Measurements from ENCODE around the gene ELP2. TPM values are rescaled to one million over a fixed set of nuclear protein-coding genes. Genes with fewer than 3 reads are reported as not detected.

The ELP2 gene
- total RNA-seq, 1 donor from 2014 or later, result 55.9 TPM

DNA sequence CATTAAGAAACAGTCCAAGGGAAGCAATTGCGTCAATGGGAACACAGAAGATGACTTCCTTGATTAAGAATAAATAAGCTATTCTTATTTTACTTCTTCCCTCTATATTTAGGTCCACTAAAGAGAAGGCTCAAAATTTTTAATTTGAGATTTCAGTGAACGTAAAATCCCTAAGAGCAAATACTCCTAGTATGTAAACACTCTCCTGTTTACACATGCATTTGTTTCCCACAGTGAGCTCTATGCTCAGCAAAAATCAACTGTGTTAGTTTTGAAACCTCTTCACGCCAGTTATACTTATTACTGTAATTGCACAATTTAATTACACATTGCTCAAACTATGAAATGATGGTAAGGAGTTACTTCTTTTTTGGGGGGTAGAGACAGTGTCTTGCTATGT, 9.4 kb upstream of the ELP2 start:
- DNase-seq (ENCODE audit: extremely low read depth, low read depth, low spot score), result no peak

DNA sequence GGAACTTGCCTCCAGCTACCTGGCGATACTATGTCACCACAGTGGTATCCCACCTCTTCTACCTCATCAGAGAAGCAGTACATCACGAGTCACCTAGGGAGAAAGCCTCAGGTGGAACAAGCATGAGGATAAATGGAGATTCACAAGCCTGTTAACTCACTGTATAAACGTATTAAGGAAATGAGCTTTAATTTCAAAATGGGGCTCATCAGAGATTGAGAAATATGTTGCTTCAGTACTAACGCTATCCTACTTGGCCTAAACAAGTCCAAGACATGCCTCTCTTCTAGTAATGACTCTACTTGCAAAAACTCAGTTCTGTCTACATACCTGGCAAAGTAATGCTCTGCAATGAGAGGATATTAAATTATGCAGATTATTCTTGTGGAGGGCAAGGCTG, 4.9 kb upstream of the ELP2 start:
- DNase-seq (ENCODE audit: extremely low read depth, low read depth, low spot score), result no peak

DNA sequence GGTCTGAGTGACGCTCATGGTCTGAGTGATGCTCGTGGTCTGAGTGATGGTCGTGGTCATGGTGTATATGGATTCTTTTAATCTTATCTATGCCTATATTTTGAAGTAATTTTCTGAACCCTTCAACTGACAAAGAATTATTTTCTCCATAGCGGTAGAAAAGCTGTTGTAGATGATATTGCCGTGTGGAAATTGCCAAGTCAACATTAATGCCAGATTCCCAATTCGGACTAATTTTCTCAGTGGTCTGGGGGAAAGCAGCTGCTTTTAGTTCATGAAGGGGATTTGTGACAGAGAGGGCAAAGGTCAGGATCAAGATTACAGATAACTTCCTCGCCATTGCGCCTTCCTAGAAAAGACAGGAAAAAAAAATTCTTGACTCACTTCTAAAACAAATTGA, 3.0 kb upstream of the ELP2 start:
- DNase-seq (ENCODE audit: extremely low read depth, low read depth, low spot score), result no peak

DNA sequence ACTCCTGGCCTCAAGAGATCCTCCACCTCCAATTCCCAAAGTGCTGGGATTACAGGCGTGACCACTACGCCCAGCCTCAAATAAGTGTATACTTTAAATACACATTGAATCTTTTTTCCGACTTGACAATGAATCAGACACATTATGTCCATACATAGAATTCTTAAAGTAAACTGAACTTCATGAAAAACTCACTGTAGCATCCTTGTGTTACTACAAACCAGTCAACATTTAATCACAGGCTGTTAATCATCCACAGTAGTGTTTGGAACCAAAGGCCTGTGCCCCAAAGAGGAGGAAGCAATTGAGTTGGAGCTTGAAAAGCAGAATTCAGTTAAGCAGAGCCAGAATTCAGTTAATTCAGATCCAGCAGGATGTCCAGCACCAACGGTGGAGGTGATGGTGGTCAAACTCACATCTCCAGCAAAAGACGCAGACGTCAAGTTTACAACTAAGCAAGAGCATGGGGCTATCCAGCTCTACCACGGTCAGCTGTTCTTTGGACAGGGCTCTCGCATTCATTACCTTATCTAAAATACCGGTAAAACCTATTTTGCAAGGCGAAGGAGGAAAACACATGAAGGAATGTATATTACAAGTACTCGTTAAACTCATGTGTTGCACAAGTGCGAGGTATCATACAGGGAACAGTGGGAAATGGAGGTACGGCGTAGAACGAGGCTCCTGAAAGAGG, 1.7 kb upstream of the ELP2 start:
- DNase-seq (ENCODE audit: extremely low read depth, low read depth, low spot score), result no peak

DNA sequence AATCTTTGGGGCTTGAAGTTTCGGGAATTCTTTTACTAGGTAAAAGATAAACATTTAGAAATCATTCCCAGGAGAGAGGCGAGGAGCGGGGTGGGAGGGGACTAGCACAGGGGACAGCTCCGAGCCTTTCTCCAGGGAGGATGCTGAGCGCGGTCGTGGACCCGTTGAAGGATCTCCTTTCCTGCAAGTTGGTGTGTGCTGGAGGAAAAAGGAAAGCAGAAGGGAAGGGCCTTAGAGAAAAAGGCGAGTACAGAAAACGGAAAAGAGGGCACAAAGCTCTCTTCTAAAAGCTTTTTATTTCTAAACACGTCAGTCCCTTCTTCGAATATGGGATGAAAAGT, 1.2 kb upstream of the ELP2 start:
- no peak for DNase-seq (ENCODE audit: extremely low read depth, low read depth, low spot score)

DNA sequence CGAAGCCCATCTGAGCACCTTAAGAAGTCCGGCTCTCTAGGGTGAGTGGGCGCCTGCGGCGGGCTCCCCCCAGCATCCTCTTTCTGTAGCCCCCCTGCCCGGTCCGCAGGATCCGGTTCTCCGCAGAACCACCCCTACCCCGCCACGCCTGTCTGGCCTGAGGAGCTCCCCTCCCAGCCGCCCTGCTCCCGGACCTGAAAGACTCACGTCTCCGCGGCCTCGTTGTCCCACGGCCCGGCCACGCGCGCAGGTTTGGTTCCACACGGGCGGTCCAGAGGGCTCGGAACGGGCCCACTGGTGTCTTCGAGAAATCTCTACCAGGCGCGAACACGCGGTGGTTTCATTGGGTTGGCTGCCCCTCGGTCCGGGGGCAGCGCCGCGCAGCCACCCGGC, 796 bp upstream of the ELP2 start:
- DNase-seq (ENCODE audit: extremely low read depth, low read depth, low spot score), result no peak

DNA sequence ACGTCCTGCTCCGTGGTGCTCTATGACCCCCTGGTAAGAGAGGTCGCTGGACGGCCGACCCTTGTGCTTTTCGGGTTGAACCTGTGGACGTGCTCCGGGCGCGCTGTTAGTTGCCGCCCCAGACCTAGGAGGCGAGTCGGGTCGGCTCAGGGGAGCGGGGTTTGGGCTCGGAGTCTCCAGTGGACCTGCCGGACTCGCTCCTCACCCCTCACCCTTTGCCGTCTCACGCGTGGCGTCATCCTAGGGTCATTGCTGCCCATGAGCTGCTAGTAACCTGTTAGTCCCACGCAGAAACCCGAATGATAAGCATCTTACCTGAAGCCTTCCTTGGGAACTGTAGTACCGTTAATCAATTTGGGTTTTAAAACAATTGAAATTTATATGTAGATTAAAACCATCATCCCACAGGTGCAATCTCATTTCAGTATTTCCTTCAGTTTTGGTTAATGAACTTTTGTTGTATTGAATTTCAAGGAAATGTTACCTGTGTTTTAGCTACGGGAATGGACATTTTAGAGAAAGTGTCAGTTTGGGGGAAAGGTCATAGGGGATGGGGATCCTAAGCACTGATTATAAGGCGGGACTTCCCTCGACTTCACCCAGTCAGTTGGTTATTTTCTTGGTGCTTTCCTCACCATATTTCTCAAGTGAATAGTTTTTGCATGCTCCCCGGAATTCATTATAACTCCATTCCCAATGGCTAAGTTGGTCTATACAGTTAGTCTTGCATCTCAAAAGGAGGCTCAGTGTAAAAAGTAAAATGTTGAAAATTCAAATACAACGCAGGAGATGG, 536 bp downstream of the ELP2 start:
- DNase-seq (ENCODE audit: extremely low read depth, low read depth, low spot score), result no peak

DNA sequence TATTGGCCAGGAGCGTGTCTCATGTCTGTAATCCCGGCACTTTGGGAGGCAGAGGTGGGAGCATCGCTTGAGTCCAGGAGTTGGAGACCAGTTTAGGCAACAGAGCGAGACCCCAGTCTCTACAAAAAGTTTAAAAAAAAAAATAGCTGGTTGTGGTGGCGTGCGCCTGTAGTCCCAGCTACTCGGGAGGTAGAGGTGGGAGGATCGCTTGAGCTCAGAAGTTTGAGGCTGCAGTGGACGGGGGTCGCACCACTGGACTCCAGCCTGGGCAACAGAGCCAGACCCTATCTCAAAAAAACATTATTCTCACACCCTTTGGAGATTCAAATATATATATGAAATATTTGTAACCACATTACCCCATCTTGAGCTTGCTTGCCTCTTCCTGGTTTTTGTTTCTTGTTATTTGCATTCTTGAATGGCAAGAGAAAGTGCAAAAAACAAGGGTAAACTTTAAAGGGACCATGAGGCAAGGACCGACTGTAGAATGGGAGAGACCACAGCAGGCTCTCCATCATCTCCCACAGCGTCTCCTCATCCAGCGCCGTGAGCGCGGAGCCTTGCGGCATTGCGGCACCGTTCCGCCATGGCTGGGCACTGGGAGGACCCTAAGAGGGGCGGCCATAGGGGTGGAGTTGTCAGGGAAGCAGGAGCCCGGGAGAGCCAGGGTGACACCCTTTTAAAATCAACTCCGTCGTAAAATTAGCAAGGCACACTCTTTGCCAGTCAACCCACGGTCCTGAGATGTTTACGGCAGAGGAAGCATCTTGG, 1.4 kb downstream of the ELP2 start:
- no peak for DNase-seq (ENCODE audit: extremely low read depth, low read depth, low spot score)

DNA sequence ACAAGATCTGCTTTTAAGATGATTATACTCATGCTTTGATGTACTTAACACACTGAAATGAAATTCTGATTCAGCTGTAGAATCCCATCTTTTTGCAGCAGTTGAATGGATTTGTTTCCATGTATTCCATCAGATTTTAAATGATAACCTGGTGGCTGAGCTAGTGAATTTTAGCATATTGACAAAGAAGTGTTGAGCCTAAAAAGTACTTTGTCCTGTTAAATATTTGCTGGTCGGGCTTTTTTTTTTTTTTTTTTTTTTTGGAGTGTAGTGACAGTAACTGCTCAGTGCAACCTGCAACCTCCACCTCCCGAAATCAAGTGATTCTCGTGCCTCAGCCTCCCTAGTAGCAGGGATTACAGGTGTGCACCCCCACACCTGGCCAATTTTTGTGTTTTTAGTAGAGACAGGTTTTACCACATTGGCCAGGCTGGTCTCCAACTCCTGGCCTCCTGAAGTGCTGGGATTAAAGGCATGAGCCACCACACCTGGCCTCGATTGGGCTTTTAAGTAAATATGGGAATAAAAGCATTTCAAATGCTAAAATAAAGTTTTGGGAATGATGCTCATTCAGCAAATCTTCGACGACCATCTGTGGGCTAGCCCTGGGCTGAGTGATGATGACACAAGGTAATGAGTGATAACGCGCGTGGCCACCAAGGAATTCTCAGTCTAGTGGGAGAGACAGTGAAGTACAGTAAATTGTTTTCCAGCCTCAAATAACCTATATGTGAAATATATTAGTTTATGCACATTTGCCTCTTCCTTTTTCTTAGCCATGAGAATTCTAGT, 2.2 kb downstream of the ELP2 start:
- no peak for DNase-seq (ENCODE audit: extremely low read depth, low read depth, low spot score)

DNA sequence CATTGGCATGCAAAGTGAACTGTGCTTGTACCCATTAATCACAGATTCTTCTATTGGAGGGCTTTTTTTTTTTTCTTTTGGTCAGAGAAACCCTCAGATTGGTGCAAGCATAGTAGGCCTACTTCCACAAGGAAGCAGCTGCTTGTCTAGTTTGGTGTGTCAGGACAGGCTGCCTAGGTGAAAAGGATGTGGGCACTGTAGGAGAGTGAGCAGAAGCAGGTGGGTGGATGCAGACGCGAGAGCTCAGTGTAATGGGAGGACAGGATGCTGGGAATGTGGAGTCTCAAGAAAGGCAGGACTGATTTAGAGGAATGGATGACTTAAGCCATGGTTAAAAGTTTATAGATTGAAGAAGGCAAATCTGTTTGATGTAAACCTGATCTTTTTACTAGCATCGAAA, 3.1 kb downstream of the ELP2 start:
- DNase-seq (ENCODE audit: extremely low read depth, low read depth, low spot score), result no peak

DNA sequence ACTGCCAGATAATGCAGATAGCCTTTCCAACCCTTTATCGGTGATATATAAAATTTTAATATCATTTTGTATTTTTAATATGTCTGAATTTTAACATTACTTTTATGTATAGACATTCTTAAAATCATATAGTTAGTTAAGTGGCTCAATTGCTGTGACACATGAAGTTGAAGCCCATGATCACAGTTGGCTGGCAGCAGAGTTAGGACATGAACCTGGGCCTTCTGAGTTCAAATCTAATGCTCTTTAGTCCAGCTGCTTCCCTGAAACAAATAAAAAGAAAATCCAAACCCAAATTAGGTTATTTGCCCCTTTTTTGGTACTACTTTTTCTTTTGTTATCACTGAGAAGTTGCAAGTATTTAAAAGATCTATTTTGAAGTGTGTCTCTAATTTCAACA, 5.6 kb downstream of the ELP2 start:
- DNase-seq (ENCODE audit: extremely low read depth, low read depth, low spot score), result no peak

DNA sequence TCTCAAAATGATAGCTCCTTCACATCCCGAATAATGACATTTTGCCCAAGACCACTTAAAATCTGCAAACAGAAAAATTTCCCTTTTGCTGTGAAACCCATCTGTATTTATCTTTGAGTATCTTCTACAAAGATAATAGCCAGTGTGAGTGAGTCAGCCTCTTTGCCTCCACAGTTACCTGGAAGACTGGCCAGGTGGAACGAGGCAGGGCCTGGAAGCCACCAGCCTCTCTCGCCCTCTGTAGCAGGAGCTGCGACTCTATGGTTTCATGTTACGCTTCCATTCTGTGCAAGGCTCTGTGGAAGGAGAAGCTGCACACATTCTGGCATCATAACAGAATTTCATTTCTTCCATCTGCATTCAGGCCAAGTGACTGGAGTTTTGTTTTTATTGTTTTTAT, 9.5 kb downstream of the ELP2 start:
- DNase-seq (ENCODE audit: extremely low read depth, low read depth, low spot score), result no peak

DNA sequence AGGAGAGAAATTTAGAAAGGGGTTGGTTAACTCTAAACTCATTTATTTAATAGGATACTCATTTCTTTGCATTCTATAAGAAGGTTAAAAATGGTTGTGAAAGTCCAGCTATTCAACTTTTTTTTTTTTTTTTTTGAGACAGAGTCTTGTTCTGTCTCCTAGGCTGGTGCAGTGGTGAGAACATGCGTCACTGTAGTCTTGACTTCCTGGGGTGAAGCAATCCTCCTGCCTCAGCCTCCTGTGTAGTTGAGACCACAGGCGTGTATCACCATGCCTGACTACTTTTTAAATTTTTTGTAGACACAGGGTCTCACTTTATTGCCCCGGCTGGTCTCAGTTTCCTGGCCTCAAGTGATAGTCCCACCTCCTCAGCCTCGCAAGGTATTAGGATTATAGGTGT, 11.9 kb downstream of the ELP2 start:
- DNase-seq (ENCODE audit: extremely low read depth, low read depth, low spot score), result no peak

DNA sequence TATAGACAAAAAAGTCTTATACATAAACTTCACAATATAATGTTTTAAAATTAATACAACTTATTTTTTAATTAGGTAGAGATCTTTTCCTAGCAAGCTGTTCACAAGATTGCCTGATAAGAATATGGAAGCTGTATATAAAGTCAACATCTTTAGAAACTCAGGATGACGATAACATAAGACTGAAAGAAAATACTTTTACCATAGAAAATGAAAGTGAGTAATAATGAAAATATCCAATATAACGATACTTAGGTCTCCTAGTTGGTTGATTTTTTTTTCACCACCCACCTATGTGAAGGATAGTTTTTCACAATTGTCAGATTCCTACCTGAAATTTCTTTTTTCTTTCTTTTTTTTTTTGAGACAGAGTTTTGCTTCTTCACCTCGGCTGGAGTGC, 13.1 kb downstream of the ELP2 start:
- no peak for DNase-seq (ENCODE audit: extremely low read depth, low read depth, low spot score)

DNA sequence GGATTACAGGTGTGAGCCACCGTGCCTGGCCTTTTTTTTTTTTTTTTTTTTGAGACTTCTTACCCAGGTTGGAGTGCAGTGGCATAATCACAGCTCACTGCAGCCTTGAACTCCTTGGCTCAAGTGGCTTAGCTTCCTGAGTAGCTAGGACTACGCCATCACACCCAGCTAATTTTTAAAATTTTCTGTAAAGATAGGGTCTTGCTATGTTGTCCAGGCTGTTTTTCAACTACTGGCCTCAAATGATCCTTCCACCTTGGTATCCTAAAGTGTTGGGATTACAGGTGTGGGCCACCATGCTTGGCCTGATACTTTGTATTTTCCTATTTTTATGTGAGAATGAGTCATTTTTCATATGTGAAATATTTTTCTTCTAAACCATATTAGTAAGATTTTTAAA, 13.7 kb downstream of the ELP2 start:
- no peak for DNase-seq (ENCODE audit: extremely low read depth, low read depth, low spot score)

DNA sequence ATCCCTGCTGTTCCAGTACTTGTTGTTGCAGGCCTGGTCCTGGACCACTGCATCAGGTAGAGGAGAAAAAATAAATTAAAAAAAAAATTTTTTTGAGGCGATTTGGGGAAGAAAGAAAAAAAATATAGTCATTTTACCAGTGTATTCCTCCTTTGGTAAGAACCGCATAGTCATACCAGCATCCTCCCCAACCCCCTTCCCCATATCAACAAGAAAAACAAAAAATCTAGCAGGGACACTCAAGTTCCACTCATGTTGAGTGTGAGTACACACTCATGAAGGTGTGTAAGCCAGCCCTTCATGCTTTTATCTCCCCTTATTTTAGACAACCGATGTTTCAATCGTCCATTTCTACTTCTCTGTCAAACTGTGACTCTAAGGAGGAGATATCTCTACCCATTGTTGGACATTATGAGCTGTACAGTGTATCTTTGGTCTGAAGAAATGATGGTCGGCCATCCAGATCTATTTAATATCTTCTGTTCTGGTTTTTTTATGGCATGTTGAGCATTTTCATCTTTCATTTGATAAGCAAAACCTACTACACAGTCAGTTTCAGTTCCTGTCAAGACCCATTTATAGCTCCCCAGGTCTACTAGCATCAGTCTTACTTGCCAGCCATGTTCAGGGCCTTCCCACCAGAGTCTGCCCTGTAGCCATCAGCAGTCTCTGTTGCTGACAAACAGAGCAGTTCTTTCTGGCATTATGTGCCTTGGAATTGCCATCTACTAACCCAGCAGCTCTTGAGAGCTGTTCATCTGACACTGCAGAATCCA, 20.0 kb downstream of the ELP2 start:
- no peak for DNase-seq (ENCODE audit: extremely low read depth, low read depth, low spot score)

DNA sequence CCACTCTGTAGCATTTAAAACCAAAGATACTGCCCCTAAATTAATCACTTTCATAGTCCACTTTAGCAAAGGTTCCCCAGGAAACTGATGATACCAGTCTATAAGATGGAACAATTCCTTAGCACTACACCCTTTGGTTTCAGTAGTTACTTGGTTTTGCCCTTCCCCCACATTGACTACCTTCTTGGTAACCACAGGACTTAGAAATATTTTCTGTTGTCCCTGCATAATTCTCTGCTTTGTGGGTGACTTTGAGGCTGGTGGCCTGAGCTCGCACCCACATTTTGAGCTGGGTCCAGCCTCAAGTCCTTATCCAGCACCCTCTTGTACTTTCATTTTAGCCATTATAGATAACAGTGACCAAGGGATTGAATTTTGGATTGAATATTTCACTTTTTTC, 23.1 kb downstream of the ELP2 start:
- DNase-seq (ENCODE audit: extremely low read depth, low read depth, low spot score), result no peak

DNA sequence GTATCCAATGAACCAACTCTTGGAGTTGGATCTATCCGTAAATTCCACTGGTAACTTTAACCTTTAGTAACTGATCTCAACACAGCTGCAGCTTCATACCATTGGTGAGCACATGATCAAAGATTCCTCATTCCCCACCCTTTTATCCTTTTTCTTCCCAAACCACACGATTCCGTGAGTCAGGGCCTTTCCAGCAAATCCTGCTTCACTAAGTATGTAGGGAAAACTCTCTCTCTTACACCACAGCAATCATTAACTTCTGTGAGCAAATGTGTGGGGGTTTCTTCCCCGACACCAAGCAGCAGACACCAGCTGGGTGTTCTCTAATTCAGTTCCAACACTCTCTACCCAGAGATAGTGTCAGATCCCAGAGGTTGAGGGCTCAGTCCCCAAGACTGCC, 23.5 kb downstream of the ELP2 start:
- no peak for DNase-seq (ENCODE audit: extremely low read depth, low read depth, low spot score)

DNA sequence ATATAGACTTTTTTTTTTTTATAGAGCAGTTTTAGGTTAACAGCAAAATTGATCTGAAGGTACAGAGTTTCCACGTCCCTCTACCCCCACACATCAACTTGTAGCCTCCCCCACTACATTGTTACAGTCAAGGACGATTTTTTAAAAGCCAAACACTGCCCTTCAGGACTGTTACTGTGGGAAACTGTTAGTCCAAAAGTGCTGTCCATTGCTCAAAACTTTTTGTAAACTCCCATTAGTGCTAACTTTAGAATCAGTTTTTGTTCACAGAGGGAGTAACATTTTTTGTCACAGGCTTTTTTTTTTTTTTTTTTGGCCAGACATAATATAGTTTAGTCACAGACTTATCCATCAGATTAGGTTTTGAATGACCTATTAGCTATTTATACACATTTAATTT, 24.1 kb downstream of the ELP2 start:
- DNase-seq (ENCODE audit: extremely low read depth, low read depth, low spot score), result no peak

Data from glomerular endothelial cell (primary cell).